HG03520 (cell line): ENCODE data around the gene TBCE.

Source experiments
- ATAC-seq: cut with Tn5 transposase; IDR thresholded peaks from one replicate; pipeline ENCODE4 v1.9.1; 2021; ENCODE audit warnings: mild to moderate bottlenecking, moderate library complexity; ENCODE audit not compliant: unreplicated experiment

TBCE gene

DNA sequence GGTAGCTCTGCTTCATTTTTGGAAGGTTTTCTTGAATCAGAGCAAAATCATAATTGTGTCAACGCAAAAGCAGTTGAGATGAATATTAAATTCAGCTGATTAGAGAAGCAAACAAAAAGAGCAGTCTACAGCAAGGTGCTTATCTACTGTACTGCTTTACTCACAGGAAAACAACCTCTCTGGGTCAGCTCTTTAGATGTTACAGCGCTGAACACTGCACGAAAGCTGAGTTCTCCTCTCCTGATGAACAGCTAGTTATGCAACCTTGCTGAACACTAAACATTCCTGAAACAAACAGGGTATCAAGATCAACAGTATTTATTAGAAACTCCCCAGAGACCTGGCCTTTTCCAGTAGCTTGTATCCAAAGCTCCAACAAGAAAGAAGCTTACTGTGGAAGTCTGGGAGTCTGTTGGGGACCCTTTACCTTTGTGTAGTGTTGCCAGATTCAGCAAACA lies 41.3 kb downstream of the TBCE start:
- no peak for ATAC-seq

DNA sequence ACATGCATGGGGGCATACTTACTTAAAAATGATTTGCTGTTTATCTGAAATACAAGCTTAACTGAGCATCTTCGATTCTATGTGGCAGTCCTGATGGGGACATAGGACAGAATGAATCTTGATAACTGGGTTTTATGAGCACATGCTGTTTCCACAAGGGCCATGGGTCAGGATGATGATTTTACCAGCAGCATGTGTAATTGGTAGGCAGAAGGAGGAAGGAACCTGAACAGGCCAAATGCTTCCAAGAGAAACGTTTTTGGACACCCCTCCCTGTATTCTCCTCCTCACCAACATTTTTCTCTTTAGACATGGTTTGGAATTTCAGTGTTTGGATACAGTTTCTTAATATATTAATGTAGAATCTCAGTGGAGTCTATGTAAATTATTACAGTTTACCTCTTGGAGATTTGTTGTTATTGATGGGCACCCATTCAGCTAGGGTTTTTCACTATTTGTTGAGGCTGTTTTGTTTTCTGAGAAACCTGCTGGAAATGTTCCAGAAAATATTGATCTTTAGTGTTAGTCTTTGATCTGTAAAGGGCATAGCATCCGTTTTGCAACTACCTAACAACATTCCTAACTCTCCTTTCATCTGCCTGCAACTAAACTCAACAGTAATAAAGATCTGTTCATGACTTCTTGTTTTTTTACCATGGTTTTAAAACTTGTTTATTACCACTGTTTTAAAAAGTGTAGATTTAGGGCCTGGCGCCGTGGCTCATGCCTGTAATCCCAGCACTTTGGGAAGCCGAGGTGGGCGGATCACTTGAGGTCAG lies 42.0 kb downstream of the TBCE start:
- ATAC-seq: no peak

DNA sequence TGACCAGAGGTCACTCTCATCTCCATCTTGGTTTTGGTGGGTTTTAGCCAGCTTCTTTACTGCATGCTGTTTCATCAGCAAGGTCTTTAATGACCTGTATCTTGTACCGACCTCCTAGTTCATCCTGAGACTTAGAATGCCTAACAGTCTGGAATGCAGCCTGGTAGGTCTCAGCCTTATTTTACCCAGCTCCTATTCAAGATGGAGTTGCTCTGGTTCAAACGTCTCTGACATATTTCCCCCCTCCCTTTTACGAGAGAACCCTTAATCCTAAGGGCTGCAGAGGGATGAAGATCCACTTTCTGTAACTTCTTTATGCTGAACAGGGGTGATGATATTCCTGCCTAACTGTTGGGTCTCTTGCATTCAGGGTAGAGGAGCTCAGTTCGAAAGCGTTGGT lies 43.2 kb downstream of the TBCE start:
- no peak for ATAC-seq

DNA sequence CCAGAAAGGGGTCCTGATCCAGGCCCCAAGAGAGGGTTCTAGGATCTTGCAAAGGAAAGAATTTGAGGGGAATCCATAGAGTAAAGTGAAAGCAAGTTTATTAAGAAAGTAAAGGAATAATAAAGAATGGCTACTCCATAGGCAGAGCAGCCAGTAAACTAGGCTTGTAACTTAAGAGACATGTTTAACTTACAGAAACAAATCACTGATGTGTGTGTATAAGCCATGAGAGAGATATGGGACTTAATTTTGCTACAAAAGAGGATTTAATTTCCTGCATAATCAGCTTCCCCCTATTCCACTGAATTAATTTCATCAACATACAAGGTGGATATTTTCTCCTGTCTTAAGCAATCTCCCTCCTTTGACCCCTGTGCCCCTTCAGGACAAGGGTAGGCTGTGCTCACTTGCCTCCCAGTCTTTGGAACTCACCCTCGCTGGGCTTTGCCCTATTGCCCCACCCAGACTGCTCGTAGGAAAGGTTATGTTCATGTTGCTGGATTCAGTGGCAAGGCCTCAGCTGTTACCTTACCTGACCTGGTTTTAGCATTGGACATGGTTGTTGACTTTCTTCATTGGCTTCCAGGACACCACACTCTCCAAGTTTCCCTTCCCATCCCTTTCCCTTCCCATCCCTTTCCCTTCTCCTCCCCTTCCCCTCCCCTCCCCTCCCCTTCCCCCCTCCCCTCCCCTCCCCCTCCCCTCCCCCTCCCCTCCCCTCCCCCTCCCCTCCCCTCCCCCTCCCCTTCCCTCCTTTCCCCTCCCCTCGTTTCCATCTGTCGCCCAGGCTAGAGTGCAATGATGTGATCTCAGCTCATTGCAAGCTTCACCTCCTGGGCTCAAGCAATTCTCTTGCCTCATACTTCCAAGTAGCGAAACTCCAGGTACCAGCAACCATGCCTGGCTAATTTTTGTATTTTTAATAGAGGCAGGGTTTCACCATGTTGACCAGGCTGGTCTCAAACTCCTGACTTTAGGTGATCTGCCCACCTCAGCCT lies 44.6 kb downstream of the TBCE start:
- no peak for ATAC-seq

DNA sequence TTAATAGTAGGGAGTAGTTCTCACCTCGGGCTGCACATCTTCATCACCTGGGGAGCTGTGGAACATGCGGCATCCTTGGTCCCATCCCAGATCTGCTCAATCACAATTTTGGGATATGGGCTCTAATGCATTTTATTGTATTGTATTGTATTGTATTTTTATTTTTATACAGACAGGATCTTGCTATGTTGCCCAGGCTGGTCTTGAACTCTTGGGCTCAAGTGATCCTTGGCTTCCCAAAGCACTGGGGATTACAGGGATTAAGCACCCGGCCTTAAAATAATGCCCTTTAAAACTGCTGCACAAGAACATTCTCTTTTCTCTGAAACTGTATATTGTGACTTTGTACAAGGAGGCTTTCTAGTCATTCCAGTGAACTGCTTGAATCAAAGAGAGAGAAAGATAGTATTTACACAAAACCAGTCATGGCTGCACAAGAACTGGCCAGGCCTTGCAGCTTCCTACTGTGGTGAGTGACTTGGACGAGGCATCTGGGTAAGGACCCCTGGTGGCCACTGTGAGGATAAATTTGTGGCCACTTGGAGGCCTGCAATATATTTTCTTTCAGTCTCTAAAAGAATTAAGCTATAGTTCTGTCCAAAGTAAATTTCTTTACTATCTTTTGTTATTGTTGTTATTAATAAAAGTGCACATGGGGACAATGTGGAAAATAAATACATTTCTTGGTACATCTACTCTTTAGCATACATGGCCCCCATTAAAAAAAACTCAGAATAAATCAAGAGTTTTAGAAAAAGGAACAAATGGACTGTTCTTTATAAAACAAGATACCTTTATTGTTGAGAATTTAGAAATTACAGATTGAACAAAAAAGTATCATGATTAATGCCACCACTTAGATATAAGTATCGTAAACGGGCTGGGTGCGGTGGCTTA lies 48.0 kb downstream of the TBCE start:
- peak; percentile 69 for ATAC-seq

DNA sequence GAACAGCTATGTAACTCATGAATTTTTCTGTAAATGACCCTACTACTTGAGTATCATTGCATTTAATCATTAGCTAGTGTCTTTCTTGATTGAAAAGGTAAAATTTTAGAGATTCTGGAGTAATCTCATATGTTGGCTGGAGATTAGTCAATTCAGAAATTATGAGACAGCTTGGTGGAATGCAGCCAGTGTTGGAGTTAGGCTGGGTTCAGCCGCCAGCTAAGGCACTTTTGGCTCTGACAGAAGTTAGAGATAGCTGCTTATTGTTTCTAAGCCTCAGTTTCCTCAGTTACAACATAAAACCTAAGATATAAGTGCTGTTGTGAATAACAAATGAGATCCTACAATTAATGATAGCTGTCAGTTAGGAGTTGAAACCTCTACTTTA lies 49.4 kb downstream of the TBCE start:
- ATAC-seq: no peak

DNA sequence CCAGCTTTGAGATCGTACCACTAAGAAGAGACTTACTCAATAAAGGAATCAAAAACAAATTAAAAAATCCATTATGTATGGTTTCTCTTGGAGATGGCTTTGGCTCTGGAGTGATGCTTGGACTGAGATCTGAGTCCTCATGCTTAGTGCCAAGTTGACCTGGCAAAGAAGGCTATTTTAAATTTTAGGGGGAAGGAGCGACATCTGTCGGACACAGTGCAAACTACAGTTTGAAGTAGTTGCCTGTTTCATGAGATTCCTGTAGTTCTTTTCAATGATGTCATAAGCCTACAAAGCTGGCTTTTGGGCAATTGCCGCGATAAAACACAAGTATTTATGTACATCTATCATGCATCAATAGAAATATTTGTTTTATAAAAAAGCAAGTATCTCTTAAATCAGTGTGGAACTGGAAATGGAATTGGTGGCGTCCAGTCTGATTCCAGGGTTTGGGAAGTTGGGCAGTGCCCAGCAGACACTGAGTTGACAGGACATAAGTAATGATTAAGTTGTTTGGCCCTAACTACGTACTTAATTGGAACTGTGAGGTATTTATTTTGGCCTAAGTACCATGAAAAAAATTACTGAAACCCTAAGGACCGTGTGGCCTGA lies 50.0 kb downstream of the TBCE start:
- no peak for ATAC-seq

DNA sequence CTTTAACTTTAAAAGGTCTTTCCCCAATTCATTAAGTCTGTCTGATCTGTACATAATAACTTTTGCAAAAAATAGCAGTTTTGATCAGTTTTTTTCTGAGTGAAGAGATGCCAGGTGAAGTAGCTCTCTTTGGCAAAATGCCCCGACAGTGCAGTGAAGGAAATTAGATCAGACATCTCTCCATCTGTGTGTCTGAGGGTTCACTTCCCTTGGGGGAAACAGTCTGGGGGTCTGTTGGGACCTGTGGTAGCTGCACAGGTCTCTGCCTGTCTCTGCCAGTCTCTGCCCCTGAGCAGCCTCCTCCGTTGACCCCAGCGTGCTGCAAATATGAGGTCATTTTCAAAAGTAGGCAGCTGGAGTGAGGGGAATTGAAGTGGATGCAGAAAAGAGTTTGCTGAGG lies 54.5 kb downstream of the TBCE start:
- ATAC-seq: no peak

DNA sequence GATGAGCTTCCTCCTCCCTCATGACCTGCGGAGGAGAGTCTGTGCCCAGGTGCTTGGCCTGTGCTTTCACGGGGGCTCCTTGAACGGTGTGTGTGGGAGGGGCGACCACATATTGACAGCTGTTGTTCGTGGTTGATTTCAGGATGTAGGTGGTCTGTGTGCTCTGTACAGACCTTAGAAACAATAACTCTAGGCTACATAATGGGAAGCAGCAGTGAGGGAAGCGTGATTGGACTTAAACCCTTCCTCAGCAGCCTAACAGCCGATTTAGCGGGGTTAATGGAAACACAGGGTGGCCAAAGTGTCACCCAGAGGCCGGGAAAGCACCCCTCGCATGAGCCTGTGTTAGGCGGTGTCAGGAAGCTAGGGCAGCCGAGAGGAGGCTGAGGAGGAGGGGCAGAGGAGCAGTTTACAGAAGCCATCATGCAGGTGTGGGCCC lies 56.0 kb downstream of the TBCE start:
- no peak for ATAC-seq

DNA sequence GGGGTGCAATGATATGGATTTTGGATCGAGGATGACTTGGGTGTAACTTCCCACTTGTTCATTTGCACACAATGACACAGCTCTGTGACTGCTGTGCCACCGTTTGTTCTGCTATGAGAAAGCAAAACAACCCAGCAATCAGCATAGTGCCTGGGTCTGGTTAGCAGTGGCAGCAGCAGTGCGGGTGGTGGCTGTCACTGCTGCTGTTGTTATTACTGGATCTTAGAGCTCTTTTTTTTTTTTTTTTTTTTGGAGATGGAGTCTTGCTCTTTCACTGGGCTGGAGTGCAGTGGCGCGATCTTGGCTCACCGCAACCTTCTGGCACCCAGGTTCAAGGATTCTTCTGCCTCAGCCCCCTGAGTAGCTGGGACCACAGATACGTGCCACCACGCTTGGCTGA lies 56.9 kb downstream of the TBCE start:
- ATAC-seq: no peak

DNA sequence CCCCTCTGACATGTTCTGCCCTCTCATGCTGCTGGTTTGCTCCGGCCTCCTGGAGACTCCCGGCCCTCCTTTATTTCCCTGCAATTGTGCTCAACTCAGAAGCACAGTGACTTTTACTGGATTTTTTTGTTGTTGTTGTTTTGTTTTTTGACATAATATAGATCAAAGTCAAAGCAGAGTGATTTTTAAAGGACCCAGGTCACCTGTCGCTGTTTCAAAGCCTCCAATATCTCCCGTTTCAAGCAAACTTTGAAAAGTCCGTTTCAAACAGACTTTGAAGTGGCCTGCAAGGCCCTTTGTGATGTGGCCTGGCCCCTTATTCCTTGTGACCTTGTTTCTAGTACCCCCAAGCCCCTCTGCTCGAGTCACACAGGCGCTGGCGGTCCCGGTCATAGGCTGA lies 58.1 kb downstream of the TBCE start:
- ATAC-seq: no peak

DNA sequence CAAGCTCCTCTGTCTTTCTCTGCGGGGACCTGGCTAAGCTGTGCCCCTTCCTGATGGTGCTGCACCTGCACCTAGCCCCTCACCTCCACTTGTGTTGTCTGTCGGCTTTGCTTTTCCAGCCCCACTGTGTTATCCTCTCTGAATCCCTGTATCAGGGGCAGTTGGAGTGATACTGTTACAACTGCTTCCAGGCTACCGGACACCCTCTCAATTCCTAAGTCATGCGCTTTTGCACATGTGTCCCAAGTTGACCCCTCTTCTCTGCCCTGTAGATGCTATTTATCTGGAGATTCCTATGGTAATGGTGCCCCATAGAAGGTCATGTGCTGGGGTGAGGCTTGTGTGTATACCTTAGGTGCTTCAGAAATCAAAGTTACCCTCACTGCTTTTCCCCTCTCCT lies 58.9 kb downstream of the TBCE start:
- ATAC-seq: no peak

DNA sequence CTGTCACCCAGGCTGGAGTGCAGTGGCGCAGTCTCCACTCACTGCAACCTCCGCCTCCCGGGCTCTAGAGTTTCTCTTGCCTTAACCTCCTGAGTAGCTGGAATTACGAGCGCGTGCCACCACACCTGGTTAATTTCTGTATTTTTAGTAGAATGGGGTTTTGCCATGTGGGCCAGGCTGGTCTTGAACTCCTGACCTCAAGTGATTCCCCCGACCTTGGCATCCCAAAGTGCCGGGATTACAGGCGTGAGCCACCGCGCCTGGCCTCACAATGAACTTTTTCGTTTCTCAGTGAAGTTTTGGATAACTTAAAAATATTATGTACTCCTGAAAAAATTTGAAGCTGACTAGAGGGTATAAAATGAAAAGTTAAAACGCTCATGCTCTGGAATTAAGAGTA lies 59.5 kb downstream of the TBCE start:
- no peak for ATAC-seq

DNA sequence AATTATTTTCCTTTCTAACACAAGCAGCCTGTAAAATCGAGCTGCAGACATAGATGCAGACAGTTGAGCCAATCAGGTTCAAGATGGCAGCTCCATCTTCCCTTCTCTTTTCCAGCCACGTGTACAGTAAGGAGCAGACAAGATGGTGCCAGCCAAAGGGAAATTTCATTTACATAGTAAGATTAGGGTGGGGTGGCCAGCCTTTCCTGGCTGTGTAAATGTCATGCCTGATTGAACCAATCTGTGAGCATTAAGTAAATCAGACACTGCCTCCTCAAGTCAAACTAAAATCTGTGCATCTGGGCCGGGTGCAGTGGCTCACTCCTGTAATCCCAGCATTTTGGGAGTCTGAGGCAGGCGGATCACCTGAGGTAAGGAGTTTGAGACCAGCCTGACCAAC lies 60.2 kb downstream of the TBCE start:
- ATAC-seq: no peak

DNA sequence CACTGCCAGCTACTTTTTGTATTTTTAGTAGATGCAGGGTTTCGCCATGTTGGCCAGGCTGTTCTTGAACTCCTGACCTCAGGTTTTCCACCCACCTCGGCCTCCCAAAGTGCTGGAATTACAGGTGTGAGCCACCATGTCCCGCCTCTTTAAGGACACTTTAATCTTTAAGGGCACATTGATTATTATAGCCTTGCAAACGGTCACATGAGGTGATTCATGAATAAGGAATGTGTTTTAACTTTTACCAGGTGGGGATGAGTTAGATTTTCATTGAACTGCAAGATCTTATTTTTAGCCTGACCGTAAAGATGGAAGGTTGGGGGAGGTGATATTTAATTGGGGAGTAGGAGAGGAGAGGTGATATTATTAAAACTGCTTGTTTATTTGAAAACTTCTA lies 61.9 kb downstream of the TBCE start:
- ATAC-seq: no peak

DNA sequence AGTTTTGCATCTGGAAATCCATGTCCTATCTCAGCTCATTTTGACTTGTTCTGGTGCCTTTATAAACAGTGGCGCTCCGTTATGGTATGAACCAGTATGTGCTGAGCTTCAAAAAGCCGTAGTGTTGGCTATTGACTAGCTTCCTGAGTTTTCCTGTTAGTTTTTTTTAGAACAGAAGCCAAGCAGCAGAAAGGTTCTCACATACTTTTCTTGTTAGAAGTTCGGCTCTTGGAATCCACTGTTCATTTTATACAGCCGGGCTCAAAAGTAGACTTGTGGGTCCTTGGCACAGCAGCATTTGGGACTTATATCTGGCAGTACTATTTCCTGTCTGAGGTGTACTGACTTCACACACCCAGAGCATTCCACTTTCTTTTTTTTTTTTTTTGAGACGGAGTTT lies 63.8 kb downstream of the TBCE start:
- no peak for ATAC-seq

DNA sequence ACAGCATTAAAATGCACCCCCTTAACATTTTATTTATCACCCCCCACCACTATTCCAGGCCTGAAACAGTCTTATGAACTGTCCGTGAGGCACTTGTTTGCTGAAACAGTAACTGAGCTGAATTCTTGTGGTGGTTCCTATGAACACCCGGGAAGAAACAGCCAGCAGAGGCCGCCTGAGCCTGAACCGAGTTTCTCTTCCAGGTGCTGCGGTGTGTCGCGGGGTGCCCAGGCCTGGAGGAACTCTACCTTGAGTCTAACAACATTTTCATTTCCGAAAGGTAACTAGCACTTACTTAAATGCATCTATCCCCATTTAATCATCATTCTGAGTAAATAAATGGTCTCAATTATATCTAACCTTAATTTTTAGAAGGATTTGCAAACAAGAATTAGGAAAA lies 66.8 kb downstream of the TBCE start:
- no peak for ATAC-seq

DNA sequence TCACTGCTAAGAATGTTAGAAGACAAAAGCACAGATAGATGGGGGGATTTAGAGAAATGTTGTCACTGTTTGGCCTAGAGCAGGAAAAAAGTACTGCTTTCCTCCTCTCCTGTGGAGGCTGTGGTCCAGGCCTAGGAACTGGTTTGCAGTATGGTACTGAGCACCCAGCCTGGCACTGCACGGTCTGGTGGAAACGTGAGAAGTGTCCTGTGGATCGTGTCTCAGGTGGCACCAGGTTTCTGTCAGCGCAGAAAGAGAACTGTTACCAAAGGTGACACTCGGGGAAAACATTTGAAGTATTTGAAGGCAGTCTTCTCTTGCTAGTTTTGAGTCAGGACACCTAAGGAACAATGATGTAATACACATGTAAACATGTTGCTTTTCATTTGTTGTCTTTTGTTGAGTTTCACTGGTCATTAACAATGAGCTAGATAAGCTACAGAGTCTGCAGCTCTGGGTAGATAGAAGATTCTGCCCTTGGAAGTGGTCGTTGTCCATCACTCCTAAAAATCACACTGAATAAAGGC lies 74.0 kb downstream of the TBCE start:
- ATAC-seq: no peak

DNA sequence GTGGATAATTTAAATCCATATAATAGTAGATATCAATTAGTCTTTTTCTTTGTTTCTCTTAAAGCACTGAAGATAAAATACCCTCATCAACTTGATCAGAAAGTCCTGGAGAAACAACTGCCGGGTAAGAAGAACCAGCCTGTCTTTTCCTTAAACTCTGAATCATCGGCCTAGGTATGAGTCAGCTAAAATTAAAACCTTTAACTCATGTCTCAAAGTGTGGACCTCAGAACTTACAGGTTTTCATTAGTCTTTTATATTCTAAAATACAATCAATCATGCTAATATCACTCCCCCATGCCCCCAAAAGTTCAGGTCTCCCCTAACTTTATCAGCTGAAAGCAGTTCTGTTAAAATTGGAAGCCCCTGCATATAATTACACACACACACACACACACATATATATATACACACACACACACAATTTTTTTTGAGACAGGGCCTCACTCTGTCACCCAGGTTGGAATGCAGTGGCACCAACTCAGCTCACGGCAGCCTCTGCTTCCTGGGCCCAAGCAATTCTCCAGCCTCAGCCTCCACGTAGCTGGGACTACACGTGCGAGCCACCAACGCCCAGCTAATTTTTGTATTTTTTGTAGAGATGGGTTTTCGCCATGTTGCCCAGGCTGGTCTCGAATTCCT lies 75.7 kb downstream of the TBCE start:
- ATAC-seq: no peak

DNA sequence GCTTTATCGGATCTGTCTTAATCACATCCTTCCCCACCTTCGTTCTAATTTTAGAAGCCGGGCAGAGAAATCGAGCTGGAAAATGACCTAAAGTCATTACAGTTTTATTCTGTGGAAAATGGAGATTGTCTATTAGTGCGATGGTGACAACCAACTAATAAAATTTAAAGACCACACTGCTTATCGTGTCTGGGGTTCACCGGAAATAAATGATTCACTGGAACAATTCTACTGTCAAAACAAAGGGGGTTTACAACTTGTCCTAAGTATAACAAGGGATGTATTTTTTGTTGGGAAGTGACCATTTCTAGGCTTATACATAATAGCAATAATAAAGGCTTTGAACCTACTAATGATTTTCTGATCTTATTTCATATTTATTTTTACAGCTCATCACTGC lies 81.4 kb downstream of the TBCE start:
- no peak for ATAC-seq
